SH-SY5Y (cell line): ENCODE measurements around the gene PMVK.

Experiments
- GATA2 ChIP-seq: IDR thresholded peaks from 2 replicates; pipeline ENCODE4 v1.6.1; 2011; ENCODE audit warnings: mild to moderate bottlenecking, low read depth, low read length
- GATA3 ChIP-seq: IDR thresholded peaks from 2 replicates; pipeline ENCODE4 v1.6.1; 2011; ENCODE audit warnings: low read depth, mild to moderate bottlenecking, low read length, moderate library complexity

DNA sequence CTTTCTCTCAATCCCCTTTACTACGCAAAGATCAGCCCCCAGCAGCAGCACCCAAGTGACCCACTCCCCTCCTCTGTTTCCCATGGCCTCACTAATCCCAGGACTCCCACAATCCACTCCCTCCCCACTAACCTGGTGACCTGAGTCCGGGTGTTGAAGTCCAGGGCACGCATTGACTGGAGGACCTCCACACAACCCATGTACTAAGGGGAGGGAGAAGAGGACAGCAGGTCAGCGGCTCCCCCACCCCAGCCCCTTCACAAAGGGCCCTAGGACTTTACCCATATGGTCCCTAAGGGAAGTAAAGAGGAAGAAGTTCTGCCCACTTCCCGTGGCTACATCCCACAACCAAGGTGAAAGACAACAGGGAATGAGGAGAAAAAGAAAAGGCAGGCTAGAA is 32.7 kb upstream of the PMVK start:
- no peak for TF ChIP-seq GATA2
- no peak for TF ChIP-seq GATA3
